Measurements from ENCODE around the gene CCBE1.

- TF ChIP-seq POLR2AphosphoS5 (IDR thresholded peaks at IDR 0.05; ENCODE audit: low read depth) (no peak), CTCF (IDR thresholded peaks at IDR 0.05; ENCODE audit: insufficient read depth, low read length) (no peak), GABPA (IDR thresholded peaks at IDR 0.05; ENCODE audit: low read depth) (no peak), SPI1 (IDR thresholded peaks at IDR 0.05; ENCODE audit: borderline replicate concordance, low read depth) (no peak)
- TF ChIP-seq, protein P1, sequence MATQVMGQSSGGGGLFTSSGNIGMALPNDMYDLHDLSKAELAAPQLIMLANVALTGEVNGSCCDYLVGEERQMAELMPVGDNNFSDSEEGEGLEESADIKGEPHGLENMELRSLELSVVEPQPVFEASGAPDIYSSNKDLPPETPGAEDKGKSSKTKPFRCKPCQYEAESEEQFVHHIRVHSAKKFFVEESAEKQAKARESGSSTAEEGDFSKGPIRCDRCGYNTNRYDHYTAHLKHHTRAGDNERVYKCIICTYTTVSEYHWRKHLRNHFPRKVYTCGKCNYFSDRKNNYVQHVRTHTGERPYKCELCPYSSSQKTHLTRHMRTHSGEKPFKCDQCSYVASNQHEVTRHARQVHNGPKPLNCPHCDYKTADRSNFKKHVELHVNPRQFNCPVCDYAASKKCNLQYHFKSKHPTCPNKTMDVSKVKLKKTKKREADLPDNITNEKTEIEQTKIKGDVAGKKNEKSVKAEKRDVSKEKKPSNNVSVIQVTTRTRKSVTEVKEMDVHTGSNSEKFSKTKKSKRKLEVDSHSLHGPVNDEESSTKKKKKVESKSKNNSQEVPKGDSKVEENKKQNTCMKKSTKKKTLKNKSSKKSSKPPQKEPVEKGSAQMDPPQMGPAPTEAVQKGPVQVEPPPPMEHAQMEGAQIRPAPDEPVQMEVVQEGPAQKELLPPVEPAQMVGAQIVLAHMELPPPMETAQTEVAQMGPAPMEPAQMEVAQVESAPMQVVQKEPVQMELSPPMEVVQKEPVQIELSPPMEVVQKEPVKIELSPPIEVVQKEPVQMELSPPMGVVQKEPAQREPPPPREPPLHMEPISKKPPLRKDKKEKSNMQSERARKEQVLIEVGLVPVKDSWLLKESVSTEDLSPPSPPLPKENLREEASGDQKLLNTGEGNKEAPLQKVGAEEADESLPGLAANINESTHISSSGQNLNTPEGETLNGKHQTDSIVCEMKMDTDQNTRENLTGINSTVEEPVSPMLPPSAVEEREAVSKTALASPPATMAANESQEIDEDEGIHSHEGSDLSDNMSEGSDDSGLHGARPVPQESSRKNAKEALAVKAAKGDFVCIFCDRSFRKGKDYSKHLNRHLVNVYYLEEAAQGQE (IDR thresholded peaks at IDR 0.05; ENCODE audit: insufficient replicate concordance, low read depth): no peak
Observed at GRCh38 chr18:59649591-59649990, 47.6 kb downstream of the CCBE1 start.

Data from HL-60 (cell line).